NCI-H128 (cell line): ENCODE data around the gene ADH4.
"Not testable (repeated sequence)": the region's sequence is repeated elsewhere in the genome, so short reads cannot be mapped to it uniquely, and the experiment has no call there.

ENCODE experiments used
- DNase-seq: peaks from one replicate; lab custom pipeline; 2025; ENCODE audit not compliant: unreplicated experiment; lab: John Stamatoyannopoulos, UW

The ADH4 gene

GRCh38 chr4:99084595-99084994 lies 59.5 kb downstream of the ADH4 start:
- no peak for DNase-seq

GRCh38 chr4:99082192-99082591 lies 61.9 kb downstream of the ADH4 start:
- no peak for DNase-seq

- not testable (repeated sequence) for DNase-seq
These were observed 63.2 kb downstream of the ADH4 start for GRCh38 chr4:99080869-99081268.

GRCh38 chr4:99079625-99080295 lies 64.3 kb downstream of the ADH4 start:
- DNase-seq = no peak

GRCh38 chr4:99078931-99079624 lies 65.0 kb downstream of the ADH4 start:
- DNase-seq = no peak

- DNase-seq = no peak
These were observed 65.8 kb downstream of the ADH4 start for GRCh38 chr4:99078336-99078735.

- no peak for DNase-seq
These were observed 66.9 kb downstream of the ADH4 start for GRCh38 chr4:99077177-99077576.

GRCh38 chr4:99076292-99076976 lies 67.7 kb downstream of the ADH4 start:
- DNase-seq = no peak

- DNase-seq = no peak
These were observed 69.3 kb downstream of the ADH4 start for GRCh38 chr4:99074816-99075215.
